PFSK-1 (cell line): ENCODE data around the gene RXFP4.

ENCODE experiments used
- FOXP2 ChIP-seq: optimal IDR thresholded peaks from 2 replicates; pipeline ENCODE3; 2011; ENCODE audit warnings: borderline replicate concordance, control low read depth, inconsistent platforms; ENCODE audit not compliant: insufficient read depth; ENCODE audit errors: extremely low read length, extremely low read depth
- POLR2AphosphoS5 ChIP-seq: IDR thresholded peaks from 2 replicates; pipeline ENCODE4 v1.6.1; 2012; ENCODE audit warnings: low read depth, mild to moderate bottlenecking, control low read depth, low read length, moderate library complexity
- SIN3A ChIP-seq: IDR thresholded peaks from 2 replicates; pipeline ENCODE4 v1.6.1; 2012; ENCODE audit warnings: mild to moderate bottlenecking, low read length, moderate library complexity, borderline replicate concordance; ENCODE audit not compliant: insufficient read depth
- TAF1 ChIP-seq: IDR thresholded peaks from 2 replicates; pipeline ENCODE4 v1.6.1; 2012; ENCODE audit warnings: low read length, control low read depth, borderline replicate concordance; ENCODE audit not compliant: insufficient read depth
- TF ChIP-seq, protein P1 (sequence below), 2 experiments: IDR thresholded peaks; 2 replicates each; pipeline versions ENCODE4 v1.6.1 to v1.8.0; 2011 to 2012; ENCODE audit warnings: low read depth in 2 of 2, low read length in 2 of 2, control low read depth in 1 of 2, inconsistent platforms in 1 of 2, mild to moderate bottlenecking in 1 of 2, moderate library complexity in 1 of 2; ENCODE audit not compliant: insufficient read depth in 1 of 2

The RXFP4 gene

DNA sequence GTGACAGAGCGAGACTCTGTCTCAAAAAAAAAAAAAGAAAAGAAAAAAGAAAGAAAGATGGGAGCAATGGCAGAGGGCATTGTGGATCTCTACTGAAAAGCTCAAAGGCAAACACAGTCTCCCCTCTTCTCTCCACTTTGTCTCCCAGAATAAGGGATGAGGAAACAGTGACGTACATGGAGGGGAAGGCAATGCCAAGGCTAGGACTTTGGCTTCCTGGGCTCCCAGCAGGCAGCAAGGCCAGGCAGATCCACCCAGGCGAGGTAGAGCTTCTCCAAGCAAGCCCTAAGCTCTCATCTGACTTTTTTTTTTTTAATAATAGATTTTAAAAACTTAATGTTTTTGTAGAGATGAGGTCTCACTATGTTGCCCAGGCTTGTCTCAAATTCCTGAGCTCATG is 32.3 kb downstream of the RXFP4 start:
- TF ChIP-seq SIN3A (no peak), FOXP2 (no peak), TAF1 (no peak)

DNA sequence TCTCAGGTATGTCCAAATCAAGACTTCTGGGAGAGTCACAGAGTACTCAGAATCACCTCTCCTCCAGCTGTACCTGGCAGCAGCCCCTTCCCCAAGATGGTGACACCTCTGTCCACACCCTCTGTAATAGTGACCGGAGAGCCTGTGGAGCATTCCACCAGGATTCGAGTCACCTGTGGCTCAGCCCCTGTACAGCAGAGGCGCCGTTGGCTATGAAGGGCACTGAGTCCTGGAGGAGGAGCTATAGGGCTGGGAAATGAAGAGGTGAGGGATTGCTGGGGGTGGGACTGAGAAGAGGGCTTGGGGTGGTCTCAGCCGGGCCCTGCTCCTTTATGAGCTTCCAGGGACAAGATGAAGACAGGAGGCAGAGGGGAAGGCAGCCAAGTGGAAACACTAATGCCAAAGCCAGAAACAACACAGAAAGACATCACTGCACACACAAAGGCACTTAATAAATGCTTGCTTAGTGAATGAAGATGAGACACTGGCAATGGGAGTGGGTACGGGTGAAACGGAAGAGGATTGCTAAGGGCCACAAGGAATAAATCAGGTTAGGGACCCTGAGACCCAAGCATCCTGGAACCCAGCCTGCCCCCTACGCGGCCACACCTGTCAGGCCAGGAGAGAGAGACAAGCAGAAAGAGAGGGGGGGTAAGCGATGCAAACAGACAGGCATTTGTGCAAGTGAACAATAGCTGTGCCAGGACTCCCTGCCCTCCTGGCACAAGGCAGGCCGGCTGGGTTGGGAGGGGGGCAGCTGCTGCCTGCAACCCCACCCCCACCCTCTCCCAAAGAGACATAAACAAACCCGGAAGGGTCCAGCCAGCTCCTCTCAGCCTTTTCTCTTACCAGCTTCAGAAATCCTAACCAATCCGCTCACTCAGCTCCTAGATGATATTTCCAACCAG is 33.0 kb downstream of the RXFP4 start:
- no peak for TF ChIP-seq TAF1
- no peak for TF ChIP-seq FOXP2
- TF ChIP-seq SIN3A: no peak
- TF ChIP-seq, protein P1, sequence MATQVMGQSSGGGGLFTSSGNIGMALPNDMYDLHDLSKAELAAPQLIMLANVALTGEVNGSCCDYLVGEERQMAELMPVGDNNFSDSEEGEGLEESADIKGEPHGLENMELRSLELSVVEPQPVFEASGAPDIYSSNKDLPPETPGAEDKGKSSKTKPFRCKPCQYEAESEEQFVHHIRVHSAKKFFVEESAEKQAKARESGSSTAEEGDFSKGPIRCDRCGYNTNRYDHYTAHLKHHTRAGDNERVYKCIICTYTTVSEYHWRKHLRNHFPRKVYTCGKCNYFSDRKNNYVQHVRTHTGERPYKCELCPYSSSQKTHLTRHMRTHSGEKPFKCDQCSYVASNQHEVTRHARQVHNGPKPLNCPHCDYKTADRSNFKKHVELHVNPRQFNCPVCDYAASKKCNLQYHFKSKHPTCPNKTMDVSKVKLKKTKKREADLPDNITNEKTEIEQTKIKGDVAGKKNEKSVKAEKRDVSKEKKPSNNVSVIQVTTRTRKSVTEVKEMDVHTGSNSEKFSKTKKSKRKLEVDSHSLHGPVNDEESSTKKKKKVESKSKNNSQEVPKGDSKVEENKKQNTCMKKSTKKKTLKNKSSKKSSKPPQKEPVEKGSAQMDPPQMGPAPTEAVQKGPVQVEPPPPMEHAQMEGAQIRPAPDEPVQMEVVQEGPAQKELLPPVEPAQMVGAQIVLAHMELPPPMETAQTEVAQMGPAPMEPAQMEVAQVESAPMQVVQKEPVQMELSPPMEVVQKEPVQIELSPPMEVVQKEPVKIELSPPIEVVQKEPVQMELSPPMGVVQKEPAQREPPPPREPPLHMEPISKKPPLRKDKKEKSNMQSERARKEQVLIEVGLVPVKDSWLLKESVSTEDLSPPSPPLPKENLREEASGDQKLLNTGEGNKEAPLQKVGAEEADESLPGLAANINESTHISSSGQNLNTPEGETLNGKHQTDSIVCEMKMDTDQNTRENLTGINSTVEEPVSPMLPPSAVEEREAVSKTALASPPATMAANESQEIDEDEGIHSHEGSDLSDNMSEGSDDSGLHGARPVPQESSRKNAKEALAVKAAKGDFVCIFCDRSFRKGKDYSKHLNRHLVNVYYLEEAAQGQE (IDR thresholded peaks at IDR 0.05; ENCODE audit: insufficient read depth in 1 of 2, low read depth in 2 of 2, low read length in 2 of 2): no peak
- no peak for TF ChIP-seq POLR2AphosphoS5

DNA sequence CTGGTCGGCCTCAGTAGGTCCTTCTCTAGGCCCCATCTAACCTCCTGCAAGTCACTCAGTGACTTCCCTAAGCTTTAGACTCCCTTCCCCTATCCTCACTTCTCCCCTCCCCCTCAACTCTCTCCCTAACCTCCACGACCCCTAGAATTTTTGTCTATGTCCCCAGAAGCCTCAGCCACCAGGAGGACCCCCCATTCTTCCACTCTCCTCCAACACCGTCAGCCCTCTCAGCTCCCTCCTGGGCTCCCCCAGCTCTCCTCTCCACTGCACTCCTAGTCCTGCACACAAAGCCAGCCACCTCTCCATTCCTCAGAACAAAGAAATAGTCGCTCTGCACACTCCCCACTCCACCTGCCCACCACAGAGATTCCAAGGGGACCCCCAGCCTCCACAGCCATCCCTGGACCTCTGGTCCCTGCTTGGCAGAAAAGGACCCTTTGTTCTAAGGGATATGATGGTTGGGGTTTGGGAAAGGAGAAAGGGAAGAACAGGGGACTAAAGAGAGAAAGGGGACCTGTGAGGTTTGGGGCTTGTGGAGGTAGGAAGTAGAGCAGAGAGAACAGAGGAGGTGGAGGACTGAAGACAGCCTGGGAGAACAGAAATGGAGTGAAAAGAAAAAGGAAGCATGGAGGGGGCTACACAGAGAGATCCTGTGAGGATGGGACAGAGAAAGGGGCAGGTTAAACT is 34.1 kb downstream of the RXFP4 start:
- no peak for TF ChIP-seq TAF1
- no peak for TF ChIP-seq POLR2AphosphoS5
- TF ChIP-seq, protein P1 (IDR thresholded peaks at IDR 0.05; ENCODE audit: insufficient read depth in 1 of 2, low read depth in 2 of 2, low read length in 2 of 2): no peak
- TF ChIP-seq FOXP2: no peak
- no peak for TF ChIP-seq SIN3A

DNA sequence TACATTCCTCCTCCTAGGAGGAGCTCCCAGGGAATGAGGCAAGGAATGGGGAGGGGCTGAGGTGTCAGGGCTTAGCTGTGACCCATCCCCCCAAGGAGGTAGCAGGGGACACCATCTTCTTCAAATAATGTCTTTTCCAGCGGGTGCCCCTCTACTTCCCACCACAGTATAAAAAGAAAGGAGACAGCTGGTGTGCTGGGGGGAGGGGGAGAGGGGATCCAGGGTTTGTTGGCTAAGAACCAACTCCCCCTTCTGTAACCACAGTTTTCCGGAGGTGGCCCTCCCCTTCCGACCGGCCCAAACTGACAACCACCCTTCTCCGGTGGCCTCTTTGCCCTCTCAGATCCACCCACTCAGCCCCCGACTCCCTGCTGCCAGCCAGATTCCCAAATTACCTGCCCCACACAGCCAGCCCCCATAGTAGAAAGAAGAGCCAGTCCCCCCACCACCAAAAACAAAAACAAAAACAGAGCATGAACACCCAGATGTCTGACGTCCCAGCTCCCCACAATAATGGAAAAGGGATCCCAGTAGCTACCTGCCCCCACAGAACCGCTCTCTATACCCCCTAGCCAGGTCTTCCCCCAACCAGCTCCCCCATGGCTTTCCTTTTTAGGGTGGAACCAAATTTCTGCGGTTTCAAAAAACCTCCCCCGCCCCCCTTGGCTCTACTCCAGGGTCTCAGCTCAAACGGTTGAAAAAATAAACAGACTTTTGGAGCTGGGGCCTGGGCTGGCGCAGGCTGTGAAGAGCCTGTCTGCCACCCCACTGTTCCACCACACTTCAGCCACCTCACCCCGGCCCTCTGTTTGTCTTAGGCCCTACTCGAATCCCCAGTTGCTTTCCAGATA is 34.8 kb downstream of the RXFP4 start:
- TF ChIP-seq, protein P1 (IDR thresholded peaks at IDR 0.05; ENCODE audit: insufficient read depth in 1 of 2, low read depth in 2 of 2, low read length in 2 of 2): no peak
- no peak; the same call in 1 of the 2 replicates for TF ChIP-seq POLR2AphosphoS5

DNA sequence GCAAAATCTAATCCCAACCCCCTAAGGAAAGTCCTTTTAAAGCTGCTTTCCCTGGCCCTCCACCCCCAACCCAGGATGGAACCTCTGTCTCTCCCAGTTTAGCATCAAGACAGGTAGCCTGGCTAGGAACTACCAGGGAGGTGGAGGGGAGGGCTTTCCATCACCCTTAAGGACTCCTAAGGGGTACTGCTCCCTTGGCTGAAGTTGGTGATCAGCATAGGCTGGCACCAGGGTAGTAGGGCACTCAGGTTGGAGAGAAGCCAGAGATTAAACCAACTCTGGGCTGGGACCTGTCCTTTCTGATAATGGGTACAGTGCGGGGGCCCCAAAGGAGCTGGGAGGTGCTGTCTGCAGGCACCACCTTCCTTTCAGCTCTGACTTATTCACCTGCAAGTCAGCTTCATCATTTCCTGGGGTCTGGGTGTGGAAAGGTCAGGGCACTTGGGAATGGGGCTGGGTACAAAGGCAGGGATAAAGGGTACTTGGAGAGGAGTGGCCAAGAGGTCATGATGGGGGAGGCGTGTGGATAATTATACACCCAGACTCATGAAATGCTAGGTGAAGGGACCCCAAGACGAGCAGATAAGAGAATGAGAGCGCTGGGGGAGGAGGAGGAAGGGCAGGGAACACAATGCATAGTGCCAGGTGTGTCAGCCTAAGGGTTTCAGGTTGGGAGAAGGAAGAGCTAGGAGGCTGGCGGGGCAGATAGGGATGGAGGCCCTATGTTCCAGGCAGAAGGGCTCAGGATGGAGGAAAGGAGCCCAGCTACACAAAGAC is 35.7 kb downstream of the RXFP4 start:
- TF ChIP-seq FOXP2: no peak
- TF ChIP-seq SIN3A: no peak
- TF ChIP-seq TAF1: no peak
- TF ChIP-seq, protein P1 (IDR thresholded peaks at IDR 0.05; ENCODE audit: insufficient read depth in 1 of 2, low read depth in 2 of 2, low read length in 2 of 2): no peak
- no peak for TF ChIP-seq POLR2AphosphoS5
